GM12892 (cell line): ENCODE measurements around the gene PDZRN4.

Experiments used
- POLR2A ChIP-seq: IDR thresholded peaks from 2 replicates; pipeline ENCODE4 v1.6.1; 2011; ENCODE audit warnings: low read depth, low read length, control low read depth
- POLR2AphosphoS5 ChIP-seq: IDR thresholded peaks from 2 replicates; pipeline ENCODE4 v1.6.1; 2011; ENCODE audit warnings: low read depth, low read length, control low read depth
- TAF1 ChIP-seq: IDR thresholded peaks from 2 replicates; pipeline ENCODE4 v1.6.1; 2011; ENCODE audit warnings: low read depth, mild to moderate bottlenecking, control low read depth, low read length, borderline replicate concordance

- TF ChIP-seq POLR2AphosphoS5 (no peak), POLR2A (no peak), TAF1 (no peak)
These were observed 248.0 kb downstream of the PDZRN4 start for GRCh38 chr12:41436076-41436475.
